HepG2 (cell line): ENCODE data around the gene BTG3. TPM values are rescaled to one million over a fixed set of nuclear protein-coding genes. Genes with fewer than 3 reads are reported as not detected.

Source experiments
- FOXA3 ChIP-seq: IDR thresholded peaks from 2 replicates; pipeline ENCODE4 v1.6.1; 2016; ENCODE audit warnings: missing genetic modification reagents, missing compliant biosample characterization
- HMG20A ChIP-seq: IDR thresholded peaks from 2 replicates; pipeline ENCODE4 v1.6.1; 2016; ENCODE audit warnings: borderline replicate concordance
- HOXA9 ChIP-seq: sonication (generic); formaldehyde crosslinking; IDR thresholded peaks from 2 replicates; pipeline ENCODE4 v1.8.1; 2022; ENCODE audit warnings: missing genetic modification reagents, mild to moderate bottlenecking, moderate library complexity, borderline replicate concordance
- NCOA1 ChIP-seq: sonication (generic); formaldehyde crosslinking; IDR thresholded peaks from 2 replicates; pipeline ENCODE4 v1.9.0; 2021; ENCODE audit warnings: missing genetic modification reagents
- NFIB ChIP-seq: sonication (generic); formaldehyde crosslinking; IDR thresholded peaks from 2 replicates; pipeline ENCODE4 v1.9.0; 2021; ENCODE audit warnings: missing genetic modification reagents, mild to moderate bottlenecking, borderline replicate concordance
- RAD21 ChIP-seq: fragments of 450-650 bp; formaldehyde crosslinking; IDR thresholded peaks from 2 replicates; pipeline ENCODE4 v1.5.0; 2020; ENCODE audit warnings: mild to moderate bottlenecking
- SALL2 ChIP-seq: sonication (generic); formaldehyde crosslinking; IDR thresholded peaks from 2 replicates; pipeline ENCODE4 v1.8.1; 2023; ENCODE audit warnings: mild to moderate bottlenecking, missing genetic modification reagents, inconsistent platforms
- ZNF263 ChIP-seq: sonication (generic); formaldehyde crosslinking; IDR thresholded peaks from 2 replicates; pipeline ENCODE4 v1.4.0; 2020; ENCODE audit warnings: missing genetic modification reagents
- ZNF430 ChIP-seq: sonication (generic); formaldehyde crosslinking; IDR thresholded peaks from 2 replicates; pipeline ENCODE4 v1.9.0; 2021; ENCODE audit warnings: mild to moderate bottlenecking, missing genetic modification reagents
- ZNF460 ChIP-seq: sonication (generic); formaldehyde crosslinking; IDR thresholded peaks from 2 replicates; pipeline ENCODE4 v1.5.1; 2020; ENCODE audit warnings: missing genetic modification reagents, mild to moderate bottlenecking, borderline replicate concordance
- ZNF550 ChIP-seq: sonication (generic); formaldehyde crosslinking; IDR thresholded peaks from 2 replicates; pipeline ENCODE4 v1.4.0; 2020; ENCODE audit warnings: mild to moderate bottlenecking, missing genetic modification reagents, borderline replicate concordance
- ZNF614 ChIP-seq: IDR thresholded peaks from 2 replicates; pipeline ENCODE4 v1.6.1; 2018; ENCODE audit warnings: missing biosample characterization, missing genetic modification reagents, inconsistent platforms, borderline replicate concordance
- ZNF7 ChIP-seq: IDR thresholded peaks from 2 replicates; pipeline ENCODE4 v1.6.1; 2016; ENCODE audit warnings: missing biosample characterization, missing genetic modification reagents
- ZNF777 ChIP-seq: sonication (generic); formaldehyde crosslinking; IDR thresholded peaks from 2 replicates; pipeline ENCODE4 v1.4.0; 2020; ENCODE audit warnings: missing genetic modification reagents
- ZNF780A ChIP-seq: sonication (generic); formaldehyde crosslinking; IDR thresholded peaks from 2 replicates; pipeline ENCODE4 v1.8.0; 2022; ENCODE audit warnings: mild to moderate bottlenecking, missing genetic modification reagents, moderate library complexity
- ZNF879 ChIP-seq: sonication (generic); formaldehyde crosslinking; IDR thresholded peaks from 2 replicates; pipeline ENCODE4 v1.8.1; 2023; ENCODE audit warnings: missing genetic modification reagents
- ZSCAN9 ChIP-seq: IDR thresholded peaks from 2 replicates; pipeline ENCODE4 v1.6.1; 2016; ENCODE audit warnings: borderline replicate concordance
- polyA plus RNA-seq, 8 experiments: library from polyadenylated mRNA; depleted of rRNA in 3 of 8; stranded (reverse) in 7 of 8; unstranded in 1 of 8; fragments of >200 nt; fragmentation: Illumina TruSeq in 4 of 8; extraction: Trizol in 4 of 8; gene quantifications; 2 replicates each; pipeline versions ENCODE4 v1.2.1 to v1.2.3, GENCODE V29; 2011 to 2016; ENCODE audit warnings: low read depth in 4 of 8, missing spikeins in 1 of 8, mixed read lengths in 1 of 8; ENCODE audit not compliant: insufficient read depth in 1 of 8
- total RNA-seq, 5 experiments: library from RNA; depleted of rRNA; stranded (reverse); fragments of >200 nt; fragmentation: Illumina TruSeq; extraction: Trizol; gene quantifications; 2 replicates each; pipeline ENCODE4 v1.2.3, GENCODE V29; 2016; ENCODE audit warnings: low read depth in 1 of 5
- TF ChIP-seq, protein P1 (sequence below): sonication (generic); formaldehyde crosslinking; IDR thresholded peaks from 2 replicates; pipeline ENCODE4 v1.9.0; 2021; ENCODE audit warnings: mild to moderate bottlenecking, missing genetic modification reagents
- TF ChIP-seq, protein P2 (sequence below): sonication (generic); formaldehyde crosslinking; IDR thresholded peaks from 2 replicates; pipeline ENCODE4 v1.9.0; 2021; ENCODE audit warnings: missing genetic modification reagents, mild to moderate bottlenecking, borderline replicate concordance
- TF ChIP-seq, protein P3 (sequence below): sonication (generic); formaldehyde crosslinking; conservative IDR thresholded peaks from 2 replicates; pipeline ENCODE4 v1.4.0; 2020; ENCODE audit warnings: missing genetic modification reagents
- TF ChIP-seq, protein P4 (sequence below): IDR thresholded peaks from 2 replicates; pipeline ENCODE4 v1.6.1; 2016; ENCODE audit warnings: low read depth, control low read depth

The BTG3 gene
- total and polyA plus RNA-seq, 2 of the 13 experiments (the other 11 are each of a cell fraction or from before 2014, with no cell fraction given) = 13.9 to 27.4 TPM

DNA sequence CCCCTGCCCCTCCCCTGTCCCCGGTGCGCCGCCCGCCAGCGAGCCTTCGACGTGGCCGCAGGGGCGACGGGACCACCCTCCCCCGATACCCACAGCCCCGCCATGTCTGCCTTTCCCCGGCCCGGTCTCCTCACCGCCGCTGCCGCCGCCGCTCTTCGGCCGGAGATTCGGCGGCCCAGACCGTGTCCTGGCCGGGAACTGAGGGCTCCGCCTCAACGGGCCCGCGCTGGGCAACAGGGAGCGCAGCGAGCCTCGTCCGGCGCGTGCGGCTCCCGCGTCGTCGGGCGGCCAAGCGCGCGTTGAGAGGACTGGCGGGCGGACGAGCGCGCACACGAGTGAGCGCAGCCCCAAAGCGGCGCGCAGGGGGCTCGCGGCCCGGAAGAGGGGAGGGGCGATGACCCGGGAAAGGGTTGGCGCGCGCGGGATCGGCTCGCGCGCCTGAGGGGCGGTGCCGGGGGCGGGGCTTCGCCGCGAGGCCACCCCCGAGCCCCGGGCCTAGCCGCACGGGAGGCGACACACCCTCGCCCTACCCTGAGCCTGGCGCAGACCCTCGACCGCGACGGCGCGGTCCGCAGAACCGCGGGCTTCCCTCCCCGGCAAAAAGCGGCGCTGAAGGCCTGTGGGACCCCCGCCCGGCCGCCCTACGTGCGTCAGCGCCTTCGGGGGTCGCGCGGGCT is at the start of gene BTG3 (continued):
- TF ChIP-seq, protein P1, sequence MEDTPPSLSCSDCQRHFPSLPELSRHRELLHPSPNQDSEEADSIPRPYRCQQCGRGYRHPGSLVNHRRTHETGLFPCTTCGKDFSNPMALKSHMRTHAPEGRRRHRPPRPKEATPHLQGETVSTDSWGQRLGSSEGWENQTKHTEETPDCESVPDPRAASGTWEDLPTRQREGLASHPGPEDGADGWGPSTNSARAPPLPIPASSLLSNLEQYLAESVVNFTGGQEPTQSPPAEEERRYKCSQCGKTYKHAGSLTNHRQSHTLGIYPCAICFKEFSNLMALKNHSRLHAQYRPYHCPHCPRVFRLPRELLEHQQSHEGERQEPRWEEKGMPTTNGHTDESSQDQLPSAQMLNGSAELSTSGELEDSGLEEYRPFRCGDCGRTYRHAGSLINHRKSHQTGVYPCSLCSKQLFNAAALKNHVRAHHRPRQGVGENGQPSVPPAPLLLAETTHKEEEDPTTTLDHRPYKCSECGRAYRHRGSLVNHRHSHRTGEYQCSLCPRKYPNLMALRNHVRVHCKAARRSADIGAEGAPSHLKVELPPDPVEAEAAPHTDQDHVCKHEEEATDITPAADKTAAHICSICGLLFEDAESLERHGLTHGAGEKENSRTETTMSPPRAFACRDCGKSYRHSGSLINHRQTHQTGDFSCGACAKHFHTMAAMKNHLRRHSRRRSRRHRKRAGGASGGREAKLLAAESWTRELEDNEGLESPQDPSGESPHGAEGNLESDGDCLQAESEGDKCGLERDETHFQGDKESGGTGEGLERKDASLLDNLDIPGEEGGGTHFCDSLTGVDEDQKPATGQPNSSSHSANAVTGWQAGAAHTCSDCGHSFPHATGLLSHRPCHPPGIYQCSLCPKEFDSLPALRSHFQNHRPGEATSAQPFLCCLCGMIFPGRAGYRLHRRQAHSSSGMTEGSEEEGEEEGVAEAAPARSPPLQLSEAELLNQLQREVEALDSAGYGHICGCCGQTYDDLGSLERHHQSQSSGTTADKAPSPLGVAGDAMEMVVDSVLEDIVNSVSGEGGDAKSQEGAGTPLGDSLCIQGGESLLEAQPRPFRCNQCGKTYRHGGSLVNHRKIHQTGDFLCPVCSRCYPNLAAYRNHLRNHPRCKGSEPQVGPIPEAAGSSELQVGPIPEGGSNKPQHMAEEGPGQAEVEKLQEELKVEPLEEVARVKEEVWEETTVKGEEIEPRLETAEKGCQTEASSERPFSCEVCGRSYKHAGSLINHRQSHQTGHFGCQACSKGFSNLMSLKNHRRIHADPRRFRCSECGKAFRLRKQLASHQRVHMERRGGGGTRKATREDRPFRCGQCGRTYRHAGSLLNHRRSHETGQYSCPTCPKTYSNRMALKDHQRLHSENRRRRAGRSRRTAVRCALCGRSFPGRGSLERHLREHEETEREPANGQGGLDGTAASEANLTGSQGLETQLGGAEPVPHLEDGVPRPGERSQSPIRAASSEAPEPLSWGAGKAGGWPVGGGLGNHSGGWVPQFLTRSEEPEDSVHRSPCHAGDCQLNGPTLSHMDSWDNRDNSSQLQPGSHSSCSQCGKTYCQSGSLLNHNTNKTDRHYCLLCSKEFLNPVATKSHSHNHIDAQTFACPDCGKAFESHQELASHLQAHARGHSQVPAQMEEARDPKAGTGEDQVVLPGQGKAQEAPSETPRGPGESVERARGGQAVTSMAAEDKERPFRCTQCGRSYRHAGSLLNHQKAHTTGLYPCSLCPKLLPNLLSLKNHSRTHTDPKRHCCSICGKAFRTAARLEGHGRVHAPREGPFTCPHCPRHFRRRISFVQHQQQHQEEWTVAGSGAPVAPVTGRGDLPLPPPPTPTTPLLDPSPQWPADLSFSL = no peak
- TF ChIP-seq HOXA9 (CRISPR knock-in tag) (peak; percentile 67; the same call in 1 of the 2 replicates), ZSCAN9 (CRISPR knock-in tag) (no peak; the same call in 1 of the 2 replicates), ZNF550 (CRISPR knock-in tag) (no peak), ZNF460 (CRISPR knock-in tag) (no peak), ZNF614 (0 out of 2 replicates have a peak, but pooled peaks have one; percentile 44), NCOA1 (no peak), RAD21 (no peak), NFIB (CRISPR knock-in tag) (no peak), ZNF879 (CRISPR knock-in tag) (peak; percentile 94), SALL2 (CRISPR knock-in tag) (peak; percentile 88), ZNF780A (no peak), ZNF430 (CRISPR knock-in tag) (peak; percentile 74; the same call in 1 of the 2 replicates), ZNF7 (no peak), ZNF263 (CRISPR knock-in tag) (peak; percentile 55; the same call in 1 of the 2 replicates), ZNF777 (peak; percentile 97), FOXA3 (CRISPR knock-in tag) (peak; percentile 30; the same call in 1 of the 2 replicates), HMG20A (CRISPR knock-in tag) (no peak)
- TF ChIP-seq, protein P2, sequence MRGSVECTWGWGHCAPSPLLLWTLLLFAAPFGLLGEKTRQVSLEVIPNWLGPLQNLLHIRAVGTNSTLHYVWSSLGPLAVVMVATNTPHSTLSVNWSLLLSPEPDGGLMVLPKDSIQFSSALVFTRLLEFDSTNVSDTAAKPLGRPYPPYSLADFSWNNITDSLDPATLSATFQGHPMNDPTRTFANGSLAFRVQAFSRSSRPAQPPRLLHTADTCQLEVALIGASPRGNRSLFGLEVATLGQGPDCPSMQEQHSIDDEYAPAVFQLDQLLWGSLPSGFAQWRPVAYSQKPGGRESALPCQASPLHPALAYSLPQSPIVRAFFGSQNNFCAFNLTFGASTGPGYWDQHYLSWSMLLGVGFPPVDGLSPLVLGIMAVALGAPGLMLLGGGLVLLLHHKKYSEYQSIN (CRISPR knock-in tag) = no peak
- TF ChIP-seq, protein P3, sequence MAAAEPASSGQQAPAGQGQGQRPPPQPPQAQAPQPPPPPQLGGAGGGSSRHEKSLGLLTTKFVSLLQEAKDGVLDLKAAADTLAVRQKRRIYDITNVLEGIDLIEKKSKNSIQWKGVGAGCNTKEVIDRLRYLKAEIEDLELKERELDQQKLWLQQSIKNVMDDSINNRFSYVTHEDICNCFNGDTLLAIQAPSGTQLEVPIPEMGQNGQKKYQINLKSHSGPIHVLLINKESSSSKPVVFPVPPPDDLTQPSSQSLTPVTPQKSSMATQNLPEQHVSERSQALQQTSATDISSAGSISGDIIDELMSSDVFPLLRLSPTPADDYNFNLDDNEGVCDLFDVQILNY (CRISPR knock-in tag) = 0 out of 2 replicates have a peak, but pooled peaks have one; percentile 43
- TF ChIP-seq, protein P4, sequence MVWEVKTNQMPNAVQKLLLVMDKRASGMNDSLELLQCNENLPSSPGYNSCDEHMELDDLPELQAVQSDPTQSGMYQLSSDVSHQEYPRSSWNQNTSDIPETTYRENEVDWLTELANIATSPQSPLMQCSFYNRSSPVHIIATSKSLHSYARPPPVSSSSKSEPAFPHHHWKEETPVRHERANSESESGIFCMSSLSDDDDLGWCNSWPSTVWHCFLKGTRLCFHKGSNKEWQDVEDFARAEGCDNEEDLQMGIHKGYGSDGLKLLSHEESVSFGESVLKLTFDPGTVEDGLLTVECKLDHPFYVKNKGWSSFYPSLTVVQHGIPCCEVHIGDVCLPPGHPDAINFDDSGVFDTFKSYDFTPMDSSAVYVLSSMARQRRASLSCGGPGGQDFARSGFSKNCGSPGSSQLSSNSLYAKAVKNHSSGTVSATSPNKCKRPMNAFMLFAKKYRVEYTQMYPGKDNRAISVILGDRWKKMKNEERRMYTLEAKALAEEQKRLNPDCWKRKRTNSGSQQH (CRISPR knock-in tag) = 0 out of 2 replicates have a peak, but pooled peaks have one; percentile 41
